H1 (cell line): Measurements from ENCODE around the gene RASGEF1B. TPM values are rescaled to one million over a fixed set of nuclear protein-coding genes. Genes with fewer than 3 reads are reported as not detected.

ENCODE experiments used
- CTBP2 ChIP-seq: IDR thresholded peaks from 2 replicates; pipeline ENCODE4 v1.7.0; 2011; ENCODE audit warnings: borderline replicate concordance, mild to moderate bottlenecking, moderate library complexity, mixed read lengths, low read length; ENCODE audit not compliant: insufficient read depth, insufficient read length
- FOSL1 ChIP-seq: IDR thresholded peaks from 2 replicates; pipeline ENCODE4 v1.6.1; 2011; ENCODE audit warnings: mild to moderate bottlenecking, low read depth, low read length, moderate library complexity; ENCODE audit not compliant: insufficient read depth
- TCF12 ChIP-seq: IDR thresholded peaks from 2 replicates; pipeline ENCODE4 v1.6.1; 2011; ENCODE audit warnings: low read depth, mild to moderate bottlenecking, low read length
- polyA plus RNA-seq, 7 experiments: library from polyadenylated mRNA; depleted of rRNA in 3 of 7; stranded (reverse) in 5 of 7; unstranded in 2 of 7; fragments of >200 nt in 5 of 7; fragments of 200-250 nt in 2 of 7; gene quantifications; 1 replicate in 5 of 7; 2 replicates in 1 of 7; 4 replicates in 1 of 7; pipeline versions ENCODE4 v1.2.1 to v1.2.3, GENCODE V29; 2011 to 2013; ENCODE audit warnings: missing spikeins in 2 of 7, mixed read lengths in 2 of 7
- total RNA-seq: library from RNA; stranded (reverse); fragmentation: NEBNext Ultra II Directional; extraction: Animal tissue kit (Norgen Biotek cat#: 25700); gene quantifications from 2 replicates; pipeline ENCODE4 v1.2.1, GENCODE V29; 2021
- TF ChIP-seq, protein P1 (sequence below): fragments of 300-600 bp; sonication (generic); IDR thresholded peaks from 2 replicates; pipeline ENCODE4 v1.7.1; 2012; ENCODE audit warnings: low read length, moderate library complexity, mild to moderate bottlenecking, inconsistent platforms; ENCODE audit not compliant: insufficient replicate concordance

RASGEF1B gene
- total and polyA plus RNA-seq, 2 of the 8 experiments (the other 6 are each of a cell fraction or from before 2014, with no cell fraction given): 1.6 to 4.7 TPM

DNA sequence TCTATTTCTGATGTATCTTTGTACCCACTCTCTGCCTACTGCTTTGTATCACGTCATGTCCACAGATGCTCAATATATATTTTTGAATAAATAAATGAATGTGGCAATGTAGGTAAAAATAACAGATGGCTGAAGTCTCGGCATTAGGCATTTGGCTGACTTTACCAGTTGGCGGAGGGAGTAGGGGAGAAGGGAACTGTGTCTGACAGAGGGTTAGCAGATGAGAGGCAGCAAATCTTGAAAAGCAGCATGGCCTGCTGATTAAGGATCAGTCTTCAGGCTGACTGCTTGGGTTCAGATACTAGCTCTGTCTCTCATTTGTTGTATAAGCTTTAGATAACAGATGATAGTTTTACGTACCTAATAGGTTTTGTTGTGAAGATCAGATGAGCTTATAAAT lies 31.9 kb upstream of the RASGEF1B start (continued):
- TF ChIP-seq, protein P1, sequence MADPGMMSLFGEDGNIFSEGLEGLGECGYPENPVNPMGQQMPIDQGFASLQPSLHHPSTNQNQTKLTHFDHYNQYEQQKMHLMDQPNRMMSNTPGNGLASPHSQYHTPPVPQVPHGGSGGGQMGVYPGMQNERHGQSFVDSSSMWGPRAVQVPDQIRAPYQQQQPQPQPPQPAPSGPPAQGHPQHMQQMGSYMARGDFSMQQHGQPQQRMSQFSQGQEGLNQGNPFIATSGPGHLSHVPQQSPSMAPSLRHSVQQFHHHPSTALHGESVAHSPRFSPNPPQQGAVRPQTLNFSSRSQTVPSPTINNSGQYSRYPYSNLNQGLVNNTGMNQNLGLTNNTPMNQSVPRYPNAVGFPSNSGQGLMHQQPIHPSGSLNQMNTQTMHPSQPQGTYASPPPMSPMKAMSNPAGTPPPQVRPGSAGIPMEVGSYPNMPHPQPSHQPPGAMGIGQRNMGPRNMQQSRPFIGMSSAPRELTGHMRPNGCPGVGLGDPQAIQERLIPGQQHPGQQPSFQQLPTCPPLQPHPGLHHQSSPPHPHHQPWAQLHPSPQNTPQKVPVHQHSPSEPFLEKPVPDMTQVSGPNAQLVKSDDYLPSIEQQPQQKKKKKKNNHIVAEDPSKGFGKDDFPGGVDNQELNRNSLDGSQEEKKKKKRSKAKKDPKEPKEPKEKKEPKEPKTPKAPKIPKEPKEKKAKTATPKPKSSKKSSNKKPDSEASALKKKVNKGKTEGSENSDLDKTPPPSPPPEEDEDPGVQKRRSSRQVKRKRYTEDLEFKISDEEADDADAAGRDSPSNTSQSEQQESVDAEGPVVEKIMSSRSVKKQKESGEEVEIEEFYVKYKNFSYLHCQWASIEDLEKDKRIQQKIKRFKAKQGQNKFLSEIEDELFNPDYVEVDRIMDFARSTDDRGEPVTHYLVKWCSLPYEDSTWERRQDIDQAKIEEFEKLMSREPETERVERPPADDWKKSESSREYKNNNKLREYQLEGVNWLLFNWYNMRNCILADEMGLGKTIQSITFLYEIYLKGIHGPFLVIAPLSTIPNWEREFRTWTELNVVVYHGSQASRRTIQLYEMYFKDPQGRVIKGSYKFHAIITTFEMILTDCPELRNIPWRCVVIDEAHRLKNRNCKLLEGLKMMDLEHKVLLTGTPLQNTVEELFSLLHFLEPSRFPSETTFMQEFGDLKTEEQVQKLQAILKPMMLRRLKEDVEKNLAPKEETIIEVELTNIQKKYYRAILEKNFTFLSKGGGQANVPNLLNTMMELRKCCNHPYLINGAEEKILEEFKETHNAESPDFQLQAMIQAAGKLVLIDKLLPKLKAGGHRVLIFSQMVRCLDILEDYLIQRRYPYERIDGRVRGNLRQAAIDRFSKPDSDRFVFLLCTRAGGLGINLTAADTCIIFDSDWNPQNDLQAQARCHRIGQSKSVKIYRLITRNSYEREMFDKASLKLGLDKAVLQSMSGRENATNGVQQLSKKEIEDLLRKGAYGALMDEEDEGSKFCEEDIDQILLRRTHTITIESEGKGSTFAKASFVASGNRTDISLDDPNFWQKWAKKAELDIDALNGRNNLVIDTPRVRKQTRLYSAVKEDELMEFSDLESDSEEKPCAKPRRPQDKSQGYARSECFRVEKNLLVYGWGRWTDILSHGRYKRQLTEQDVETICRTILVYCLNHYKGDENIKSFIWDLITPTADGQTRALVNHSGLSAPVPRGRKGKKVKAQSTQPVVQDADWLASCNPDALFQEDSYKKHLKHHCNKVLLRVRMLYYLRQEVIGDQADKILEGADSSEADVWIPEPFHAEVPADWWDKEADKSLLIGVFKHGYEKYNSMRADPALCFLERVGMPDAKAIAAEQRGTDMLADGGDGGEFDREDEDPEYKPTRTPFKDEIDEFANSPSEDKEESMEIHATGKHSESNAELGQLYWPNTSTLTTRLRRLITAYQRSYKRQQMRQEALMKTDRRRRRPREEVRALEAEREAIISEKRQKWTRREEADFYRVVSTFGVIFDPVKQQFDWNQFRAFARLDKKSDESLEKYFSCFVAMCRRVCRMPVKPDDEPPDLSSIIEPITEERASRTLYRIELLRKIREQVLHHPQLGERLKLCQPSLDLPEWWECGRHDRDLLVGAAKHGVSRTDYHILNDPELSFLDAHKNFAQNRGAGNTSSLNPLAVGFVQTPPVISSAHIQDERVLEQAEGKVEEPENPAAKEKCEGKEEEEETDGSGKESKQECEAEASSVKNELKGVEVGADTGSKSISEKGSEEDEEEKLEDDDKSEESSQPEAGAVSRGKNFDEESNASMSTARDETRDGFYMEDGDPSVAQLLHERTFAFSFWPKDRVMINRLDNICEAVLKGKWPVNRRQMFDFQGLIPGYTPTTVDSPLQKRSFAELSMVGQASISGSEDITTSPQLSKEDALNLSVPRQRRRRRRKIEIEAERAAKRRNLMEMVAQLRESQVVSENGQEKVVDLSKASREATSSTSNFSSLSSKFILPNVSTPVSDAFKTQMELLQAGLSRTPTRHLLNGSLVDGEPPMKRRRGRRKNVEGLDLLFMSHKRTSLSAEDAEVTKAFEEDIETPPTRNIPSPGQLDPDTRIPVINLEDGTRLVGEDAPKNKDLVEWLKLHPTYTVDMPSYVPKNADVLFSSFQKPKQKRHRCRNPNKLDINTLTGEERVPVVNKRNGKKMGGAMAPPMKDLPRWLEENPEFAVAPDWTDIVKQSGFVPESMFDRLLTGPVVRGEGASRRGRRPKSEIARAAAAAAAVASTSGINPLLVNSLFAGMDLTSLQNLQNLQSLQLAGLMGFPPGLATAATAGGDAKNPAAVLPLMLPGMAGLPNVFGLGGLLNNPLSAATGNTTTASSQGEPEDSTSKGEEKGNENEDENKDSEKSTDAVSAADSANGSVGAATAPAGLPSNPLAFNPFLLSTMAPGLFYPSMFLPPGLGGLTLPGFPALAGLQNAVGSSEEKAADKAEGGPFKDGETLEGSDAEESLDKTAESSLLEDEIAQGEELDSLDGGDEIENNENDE: no peak
- TF ChIP-seq FOSL1: no peak
- no peak for TF ChIP-seq CTBP2
- no peak for TF ChIP-seq TCF12
